HG02973 (cell line): ENCODE data around the gene RAET1G.
"Not testable (repeated sequence)": the region's sequence is repeated elsewhere in the genome, so short reads cannot be mapped to it uniquely, and the experiment has no call there.

Experiments
- ATAC-seq: cut with Tn5 transposase; IDR thresholded peaks from one replicate; pipeline ENCODE4 v1.9.1; 2021; ENCODE audit warnings: moderate library complexity; ENCODE audit not compliant: unreplicated experiment

RAET1G gene

DNA sequence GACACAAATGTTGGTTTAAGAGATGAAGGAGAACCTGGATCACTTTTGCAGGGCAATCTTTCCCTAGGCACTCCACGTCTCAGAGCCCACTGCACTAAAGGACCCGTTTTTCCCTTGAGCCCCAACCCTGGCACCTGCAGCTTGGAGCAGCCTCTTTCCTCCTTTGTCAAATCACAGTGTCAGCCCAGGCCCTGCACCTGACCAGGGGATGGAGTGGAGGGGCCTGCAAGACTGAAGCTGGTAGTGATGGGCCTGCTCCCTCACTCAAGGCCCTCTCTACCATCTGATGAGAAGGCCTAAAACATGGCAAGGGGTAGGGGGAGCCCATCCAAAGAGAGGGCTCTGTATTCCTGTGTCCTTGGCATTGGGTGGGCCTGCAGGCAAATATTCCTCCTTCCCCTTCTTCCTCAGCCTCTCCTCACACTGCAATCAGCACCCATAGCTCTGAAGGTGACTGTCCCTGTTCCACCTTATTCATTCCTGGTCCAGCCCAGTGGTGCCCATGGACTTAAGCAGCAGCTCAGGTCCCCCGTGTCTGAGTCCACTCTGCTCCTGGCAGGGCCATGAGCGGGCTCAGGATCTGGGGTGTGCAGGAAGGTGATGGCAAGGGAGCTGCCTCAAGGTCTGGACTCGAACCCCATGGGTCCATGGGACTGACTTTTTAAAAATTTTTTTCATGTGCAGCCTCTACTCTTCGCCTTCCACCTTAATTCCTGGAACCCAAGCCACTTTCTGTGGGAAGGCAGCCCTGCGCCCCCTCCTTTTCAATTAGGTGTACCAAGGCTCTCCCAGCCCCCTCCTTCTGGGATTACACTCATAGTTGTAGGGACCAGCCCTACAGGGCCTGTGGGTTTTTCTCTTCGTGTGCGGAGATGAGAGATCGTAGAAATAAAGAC lies 6.7 kb downstream of the RAET1G start:
- ATAC-seq: no peak

GRCh38 chr6:149913540-149914240 lies 9.2 kb downstream of the RAET1G start:
- ATAC-seq: no peak

GRCh38 chr6:149913085-149913484 lies 9.8 kb downstream of the RAET1G start:
- ATAC-seq: no peak

GRCh38 chr6:149912680-149913079 lies 10.2 kb downstream of the RAET1G start:
- not testable (repeated sequence) for ATAC-seq

GRCh38 chr6:149910721-149911151 lies 12.2 kb downstream of the RAET1G start:
- ATAC-seq: no peak

DNA sequence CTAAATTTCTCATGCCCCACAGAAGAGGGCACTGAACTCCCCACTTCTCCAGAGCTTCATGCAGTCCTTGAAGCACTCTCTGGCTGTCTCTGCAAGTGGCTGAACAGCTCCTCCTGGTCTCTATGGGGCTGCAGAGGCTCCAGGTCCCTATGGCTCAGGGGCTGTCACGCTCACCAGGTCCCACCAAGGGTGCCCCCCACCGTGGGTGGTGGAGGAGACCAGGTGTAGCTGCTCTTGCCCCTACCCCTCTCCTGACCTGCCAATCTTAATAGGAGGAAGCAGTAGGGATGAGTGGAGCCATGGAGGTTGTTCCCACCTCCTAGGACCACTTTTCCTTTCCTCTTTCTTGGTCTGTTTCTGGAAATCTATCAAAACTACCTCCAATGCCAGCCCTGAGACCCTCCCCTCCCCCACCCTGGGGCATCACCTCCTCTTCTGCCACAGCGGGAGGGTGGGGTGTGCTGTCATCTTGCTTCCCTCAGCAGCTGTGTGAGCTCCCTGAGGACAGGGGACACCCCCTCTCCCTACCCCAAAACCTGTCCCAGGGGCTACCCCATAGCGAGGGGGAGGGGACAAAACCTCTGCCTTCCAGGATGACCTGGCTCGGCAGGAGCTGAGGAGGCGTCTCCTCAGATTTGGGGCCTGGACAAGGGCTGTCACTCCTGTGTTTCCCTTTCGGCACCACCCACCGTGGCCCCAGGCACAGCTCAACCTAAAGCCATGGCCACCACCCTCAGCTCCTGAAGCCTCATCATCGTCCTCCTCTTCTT lies 13.0 kb downstream of the RAET1G start:
- ATAC-seq: no peak

DNA sequence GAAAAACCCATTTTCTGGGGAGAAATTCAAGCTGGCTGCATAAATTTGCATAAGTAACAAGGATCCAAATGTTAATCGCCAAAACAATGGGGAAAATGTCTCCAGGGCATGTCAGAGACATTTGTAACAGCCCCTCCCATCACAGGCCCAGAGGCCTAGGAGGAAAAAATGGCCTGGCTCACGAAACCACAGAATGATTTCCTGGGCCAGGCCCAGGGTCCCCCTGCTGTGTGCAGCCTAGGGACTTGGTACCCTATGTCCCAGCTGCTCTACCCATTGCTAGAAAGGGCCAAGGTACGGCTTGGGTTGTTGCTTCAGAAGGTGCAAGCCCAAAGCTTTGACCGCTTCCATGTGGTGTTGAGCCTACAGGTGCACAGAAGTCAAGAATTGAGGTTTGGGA lies 14.4 kb downstream of the RAET1G start:
- not testable (repeated sequence) for ATAC-seq

GRCh38 chr6:149907317-149907716 lies 15.6 kb downstream of the RAET1G start:
- no peak for ATAC-seq

GRCh38 chr6:149906405-149906804 lies 16.5 kb downstream of the RAET1G start:
- no peak for ATAC-seq

DNA sequence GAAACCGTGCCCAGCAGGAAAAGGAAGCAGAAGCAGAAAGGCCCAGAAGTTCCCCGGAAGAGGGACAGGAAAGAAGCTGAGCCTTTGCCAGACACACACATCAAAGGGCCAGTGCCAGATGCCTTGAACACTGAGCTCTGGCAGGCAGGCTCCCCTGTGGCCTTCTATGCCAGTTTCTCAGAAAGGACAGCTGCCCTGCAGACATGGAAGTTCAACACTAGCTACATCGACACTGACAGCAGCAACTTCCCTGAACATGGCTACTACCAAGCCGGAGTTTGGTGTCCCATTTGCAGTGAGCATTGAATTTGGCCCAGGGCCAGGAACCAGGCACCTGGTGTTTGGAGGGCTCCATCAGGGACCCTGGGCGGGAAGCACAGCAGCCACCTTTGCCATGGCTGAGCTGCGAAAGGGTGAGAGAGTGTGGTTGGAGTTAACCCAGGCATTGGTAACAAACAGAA lies 17.0 kb downstream of the RAET1G start:
- ATAC-seq: no peak

DNA sequence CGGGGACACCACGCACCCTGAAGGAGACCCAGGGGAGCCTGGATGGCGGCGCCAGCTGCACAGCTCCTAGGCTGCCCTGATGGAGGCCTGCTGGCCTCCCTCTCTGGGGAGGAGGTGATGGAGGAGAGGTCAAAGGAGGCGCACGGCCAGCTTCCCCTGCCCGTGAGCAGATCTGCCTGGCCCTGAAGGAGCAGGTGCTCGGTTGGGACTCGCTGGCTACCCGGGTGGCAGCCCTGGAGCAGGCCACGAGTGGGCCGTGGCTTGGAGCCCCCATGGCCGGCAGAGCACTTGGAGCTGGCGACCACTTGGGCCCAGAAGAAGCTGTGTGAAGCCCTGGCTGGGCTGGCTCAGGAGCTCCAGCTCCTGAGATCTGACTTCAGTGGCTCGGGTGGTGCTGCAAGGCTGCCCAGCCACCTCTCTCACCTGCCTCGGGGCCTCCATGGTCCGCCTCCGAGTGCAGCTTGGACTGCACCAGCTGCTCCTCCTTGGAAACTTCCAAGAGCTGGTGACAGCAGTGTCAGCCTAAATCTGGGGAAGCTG lies 17.5 kb downstream of the RAET1G start:
- no peak for ATAC-seq

GRCh38 chr6:149904661-149905370 lies 18.1 kb downstream of the RAET1G start:
- ATAC-seq: no peak

- ATAC-seq: no peak
Observed at GRCh38 chr6:149903938-149904611, 18.8 kb downstream of the RAET1G start.

GRCh38 chr6:149901444-149902140 lies 21.3 kb downstream of the RAET1G start:
- no peak for ATAC-seq

DNA sequence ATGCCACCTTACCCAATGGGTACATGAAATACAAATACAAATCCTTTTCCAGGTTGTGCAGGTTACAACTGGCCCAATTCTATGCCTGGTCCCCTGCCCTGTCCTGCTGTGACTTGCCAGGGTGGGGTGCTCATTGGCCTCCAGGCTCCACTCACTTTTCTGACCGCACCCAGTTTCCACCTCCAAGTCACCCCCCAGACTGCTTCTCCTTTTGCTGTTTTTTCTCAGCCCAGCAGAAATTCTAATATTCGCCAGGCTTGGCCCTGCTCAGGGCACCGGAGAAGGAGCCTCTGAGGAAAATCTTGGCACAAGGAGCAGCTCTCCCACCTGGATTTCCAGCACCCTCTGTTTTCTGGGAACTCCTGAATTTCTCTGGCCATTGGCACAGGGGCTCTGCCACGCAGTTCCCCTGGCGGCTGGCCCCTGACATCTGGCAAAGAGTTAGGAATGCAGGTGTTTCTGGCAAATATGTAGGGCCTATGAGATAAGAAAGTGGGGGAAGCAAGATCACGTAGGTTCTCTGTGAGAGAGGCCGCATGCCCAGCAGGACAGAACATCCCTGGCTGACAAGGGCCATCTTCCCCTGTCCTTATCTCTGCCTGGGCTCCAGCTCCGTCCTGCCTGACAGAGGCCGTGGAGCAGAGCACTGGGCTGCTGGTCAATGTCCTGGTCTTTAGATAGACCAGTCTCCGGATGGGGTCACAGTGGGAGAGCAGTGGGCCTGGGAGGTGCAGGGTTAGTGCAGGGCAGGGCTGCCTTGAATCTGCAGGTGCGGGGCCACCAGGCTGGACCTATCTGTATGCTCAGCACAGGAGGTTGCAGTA lies 22.1 kb downstream of the RAET1G start:
- no peak for ATAC-seq

GRCh38 chr6:149899926-149900619 lies 22.8 kb downstream of the RAET1G start:
- no peak for ATAC-seq

DNA sequence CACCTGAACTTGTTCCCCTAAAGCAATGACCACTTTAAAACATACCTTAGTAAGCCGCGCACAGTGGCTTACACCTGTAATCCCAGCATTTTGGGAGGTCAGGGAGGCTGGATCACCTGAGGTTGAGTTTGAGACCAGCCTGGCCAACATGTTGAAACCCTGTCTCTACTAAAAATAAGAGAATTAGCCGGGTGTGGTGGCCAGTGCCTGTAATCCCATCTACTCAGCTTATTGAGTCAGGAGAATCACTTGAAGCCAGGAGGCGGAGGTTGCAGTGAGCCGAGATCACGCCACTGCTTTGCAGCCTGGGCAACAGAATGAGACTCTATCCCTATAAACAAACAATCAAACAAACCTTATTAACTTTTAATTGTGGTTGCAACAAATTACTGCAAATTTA lies 23.4 kb downstream of the RAET1G start:
- ATAC-seq: no peak

- ATAC-seq: no peak
Observed at GRCh38 chr6:149898966-149899365, 24.0 kb downstream of the RAET1G start.
